ENCODE measurements around the gene VPS8. TPM values are rescaled to one million over a fixed set of nuclear protein-coding genes. Genes with fewer than 3 reads are reported as not detected.
"Not testable (repeated sequence)": the region's sequence is repeated elsewhere in the genome, so short reads cannot be mapped to it uniquely, and the experiment has no call there.

Gene VPS8
- total RNA-seq, 3 donors from 2014 or later (not counting 1 experiment from before 2014, with no cell fraction given), result 89.3 to 127 (median 115) TPM

GRCh38 chr3:184993394-184993793, 181.4 kb downstream of the VPS8 start:
- intact Hi-C loops (cut with micrococcal nuclease), result no loop called here
- H3K27me3 Mint-ChIP-seq (ENCODE audit: low read depth in 2 of 2), result no peaks in the 10 kb centered on the region
- DNase-seq (no peak), ATAC-seq (no peak)
- TF ChIP-seq CTCF (IDR thresholded peaks at IDR 0.05), result no peak
- Histone ChIP-seq H3K27ac (ENCODE audit: low read length) (no peak overlapping the region), H3K4me1 (ENCODE audit: control insufficient read depth, insufficient read depth, low read length) (no peaks in the 10 kb centered on the region), H3K4me3 (ENCODE audit: low read length) (no peak overlapping the region), H3K9me3 (ENCODE audit: control insufficient read depth, insufficient read depth, low read length) (no peaks in the 10 kb centered on the region), H3K27me3 (ENCODE audit: control insufficient read depth, insufficient read depth, low read length) (no peaks in the 10 kb centered on the region), H3K36me3 (ENCODE audit: control insufficient read depth, insufficient read depth, low read length) (peaks cover 26% of the 10 kb centered on the region)
- H3K4me1 Mint-ChIP-seq, result no peaks in the 10 kb centered on the region
- WGBS (ENCODE audit: insufficient coverage), result 95% methylated on average over 1 of the region's 1 CpG
- H3K9me3 Mint-ChIP-seq, result no peaks in the 10 kb centered on the region
- H3K36me3 Mint-ChIP-seq, result peaks cover 9% of the 10 kb centered on the region
- no peak overlapping the region for H3K27ac Mint-ChIP-seq
- no peak overlapping the region for H3K4me3 Mint-ChIP-seq

GRCh38 chr3:185003876-185004275, 191.9 kb downstream of the VPS8 start:
- H3K27ac ChIP-seq (ENCODE audit: low read length); H3K9me3 ChIP-seq (ENCODE audit: control insufficient read depth, insufficient read depth, low read length); DNase-seq; H3K9me3 Mint-ChIP-seq; ATAC-seq; H3K27me3 ChIP-seq (ENCODE audit: control insufficient read depth, insufficient read depth, low read length); H3K4me3 Mint-ChIP-seq; H3K4me3 ChIP-seq (ENCODE audit: low read length); H3K4me1 ChIP-seq (ENCODE audit: control insufficient read depth, insufficient read depth, low read length); H3K4me1 Mint-ChIP-seq; intact Hi-C loops (cut with micrococcal nuclease); H3K27ac Mint-ChIP-seq; H3K27me3 Mint-ChIP-seq (ENCODE audit: low read depth in 2 of 2): not testable (repeated sequence)
- over 99% methylated on average over 26 of the region's 28 CpGs for WGBS (ENCODE audit: insufficient coverage)
- H3K36me3 ChIP-seq (ENCODE audit: control insufficient read depth, insufficient read depth, low read length), result peaks cover 33% of the 10 kb centered on the region
- peaks cover 26% of the 10 kb centered on the region for H3K36me3 Mint-ChIP-seq

- WGBS (ENCODE audit: insufficient coverage), result 97% methylated on average over 3 of the region's 3 CpGs
Measured at GRCh38 chr3:185009650-185010049, 197.7 kb downstream of the VPS8 start.

GRCh38 chr3:185017584-185017983, 205.6 kb downstream of the VPS8 start:
- H3K9me3 Mint-ChIP-seq; H3K9me3 ChIP-seq (ENCODE audit: control insufficient read depth, insufficient read depth, low read length); intact Hi-C loops (cut with micrococcal nuclease); H3K4me1 ChIP-seq (ENCODE audit: control insufficient read depth, insufficient read depth, low read length); H3K4me3 ChIP-seq (ENCODE audit: low read length); H3K4me1 Mint-ChIP-seq; H3K27ac ChIP-seq (ENCODE audit: low read length); H3K27ac Mint-ChIP-seq; DNase-seq; ATAC-seq; H3K36me3 ChIP-seq (ENCODE audit: control insufficient read depth, insufficient read depth, low read length); H3K27me3 ChIP-seq (ENCODE audit: control insufficient read depth, insufficient read depth, low read length); H3K27me3 Mint-ChIP-seq (ENCODE audit: low read depth in 2 of 2); H3K4me3 Mint-ChIP-seq: not testable (repeated sequence)
- peaks cover 20% of the 10 kb centered on the region for H3K36me3 Mint-ChIP-seq
- 97% methylated on average over 12 of the region's 12 CpGs for WGBS (ENCODE audit: insufficient coverage)

More at GRCh38 chr3:185009650-185010049, 197.7 kb downstream of the VPS8 start:
- Mint-ChIP-seq H3K9me3 (peaks cover 2 to 15% of the 10 kb centered on the region in 2 donors), H3K27ac (no peak overlapping the region), H3K4me1 (peaks cover 0 to under 1% of the 10 kb centered on the region in 2 donors), H3K27me3 (ENCODE audit: low read depth in 2 of 2) (no peaks in the 10 kb centered on the region), H3K4me3 (no peak overlapping the region), H3K36me3 (peaks cover 47% of the 10 kb centered on the region)
- ATAC-seq (no peak), DNase-seq (no peak)
- Histone ChIP-seq H3K9me3 (ENCODE audit: control insufficient read depth, insufficient read depth, low read length) (peaks cover 12% of the 10 kb centered on the region), H3K4me3 (ENCODE audit: low read length) (no peak overlapping the region), H3K27ac (ENCODE audit: low read length) (no peak overlapping the region), H3K27me3 (ENCODE audit: control insufficient read depth, insufficient read depth, low read length) (no peaks in the 10 kb centered on the region), H3K36me3 (ENCODE audit: control insufficient read depth, insufficient read depth, low read length) (peaks cover 8% of the 10 kb centered on the region), H3K4me1 (ENCODE audit: control insufficient read depth, insufficient read depth, low read length) (no peaks in the 10 kb centered on the region)
- TF ChIP-seq CTCF (IDR thresholded peaks at IDR 0.05), result no peak
- intact Hi-C loops (cut with micrococcal nuclease), result no loop called here

- H3K9me3 Mint-ChIP-seq; DNase-seq; H3K27me3 Mint-ChIP-seq (ENCODE audit: low read depth in 2 of 2); H3K27me3 ChIP-seq (ENCODE audit: control insufficient read depth, insufficient read depth, low read length); H3K9me3 ChIP-seq (ENCODE audit: control insufficient read depth, insufficient read depth, low read length); H3K36me3 ChIP-seq (ENCODE audit: control insufficient read depth, insufficient read depth, low read length); intact Hi-C loops (cut with micrococcal nuclease); H3K4me3 ChIP-seq (ENCODE audit: low read length); ATAC-seq; H3K27ac ChIP-seq (ENCODE audit: low read length); H3K4me3 Mint-ChIP-seq; H3K27ac Mint-ChIP-seq; H3K4me1 Mint-ChIP-seq; H3K4me1 ChIP-seq (ENCODE audit: control insufficient read depth, insufficient read depth, low read length): not testable (repeated sequence)
- WGBS (ENCODE audit: insufficient coverage), result 97% methylated on average over 6 of the region's 6 CpGs
- peaks cover 20% of the 10 kb centered on the region for H3K36me3 Mint-ChIP-seq
Measured at GRCh38 chr3:185017996-185018395, 206.0 kb downstream of the VPS8 start.

Measured in natural killer cell (primary cell).